NT2/D1 (cell line): ENCODE data around the gene TBC1D17.

ENCODE experiments used
- DNase-seq: peaks from one replicate; pipeline ENCODE4 v3.0.0-alpha.2; 2011; ENCODE audit warnings: low read depth, low spot score
- H3K27me3 ChIP-seq: 2 replicates; pipeline ENCODE4 v1.6.0; 2011; ENCODE audit warnings: mild to moderate bottlenecking; ENCODE audit not compliant: insufficient read length, insufficient read depth
- H3K36me3 ChIP-seq: 2 replicates; pipeline ENCODE4 v1.6.1; 2011; ENCODE audit warnings: mild to moderate bottlenecking, low read length, mixed read lengths; ENCODE audit not compliant: insufficient read depth, insufficient read length
- H3K4me1 ChIP-seq: 2 replicates; pipeline ENCODE4 v1.5.1; 2011; ENCODE audit not compliant: insufficient read depth, insufficient read length
- H3K4me3 ChIP-seq: 2 replicates; pipeline ENCODE4 v1.5.1; 2011; ENCODE audit warnings: low read depth; ENCODE audit not compliant: insufficient read length
- H3K9ac ChIP-seq: 2 replicates; pipeline ENCODE4 v1.6.0; 2011; ENCODE audit warnings: low read depth; ENCODE audit not compliant: insufficient read length
- H3K9me3 ChIP-seq: 2 replicates; pipeline ENCODE4 v1.5.1; 2011; ENCODE audit warnings: mild to moderate bottlenecking, low read length; ENCODE audit not compliant: insufficient read depth
- SUZ12 ChIP-seq: IDR thresholded peaks from 2 replicates; pipeline ENCODE4 v1.6.1; 2011; ENCODE audit not compliant: insufficient read length, insufficient read depth; ENCODE audit errors: extremely low read depth
- YY1 ChIP-seq: IDR thresholded peaks from 2 replicates; pipeline ENCODE4 v1.6.1; 2011; ENCODE audit not compliant: insufficient read length, insufficient read depth
- ZNF274 ChIP-seq: IDR thresholded peaks from 2 replicates; pipeline ENCODE4 v1.6.1; 2011; ENCODE audit warnings: mild to moderate bottlenecking, low read depth, low read length

The TBC1D17 gene

DNA sequence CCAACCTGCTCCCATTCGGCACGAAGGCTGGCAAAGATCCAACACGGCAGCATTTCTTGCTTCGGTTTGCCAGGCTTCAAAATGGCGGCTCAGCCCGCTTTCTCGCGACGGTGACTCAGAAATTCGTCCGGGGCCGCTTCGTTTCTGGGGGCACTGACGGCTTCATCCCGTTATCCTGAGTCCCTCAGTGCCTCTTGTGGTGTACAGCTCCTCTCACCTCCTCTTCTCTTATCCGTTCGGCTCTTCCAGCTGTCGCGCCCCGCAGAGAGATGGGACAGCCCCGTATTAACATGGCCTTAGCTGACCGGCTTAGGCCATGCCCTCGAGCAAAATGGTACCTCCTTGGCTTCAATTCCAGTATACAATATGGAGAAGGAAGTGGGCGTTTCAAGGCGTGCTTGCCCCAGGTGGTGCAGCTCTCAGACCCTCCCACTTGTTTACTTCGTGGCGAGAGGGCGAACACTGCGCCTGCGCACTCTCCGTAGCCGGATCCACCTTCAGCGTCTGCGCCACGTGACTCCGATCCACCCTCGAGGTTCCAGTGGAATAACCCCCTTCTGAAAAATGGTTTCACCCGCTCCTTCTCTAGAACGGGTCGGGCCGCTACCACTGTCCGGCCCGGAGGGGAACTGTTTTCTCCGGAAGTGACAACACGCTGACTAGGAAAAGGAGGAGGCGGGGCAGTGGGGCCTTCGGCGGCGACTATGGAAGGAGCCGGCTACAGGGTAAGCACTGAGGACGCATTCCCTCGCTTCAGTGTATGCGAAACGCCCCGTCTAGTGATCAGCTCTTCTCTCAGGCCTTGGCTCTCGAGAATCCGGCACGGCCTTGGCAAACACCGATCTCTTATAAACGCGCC is at the start of gene TBC1D17, which contains the start of gene AKT1S1:
Gene TBC1D17 (plus strand): TSS at position 683 of the 859 bp plus-strand sequence. CDS start 22 bp downstream, at position 705.
Gene AKT1S1 (minus strand): TSS at position 336 of the 859 bp plus-strand sequence. CDS start 4,060 bp downstream, outside the sequence.
- peaks cover 66% of the 10 kb centered on the region for H3K36me3 ChIP-seq
- H3K9ac ChIP-seq = peak within 1 kb of the TSS; percentile 96
- H3K27me3 ChIP-seq = no peaks in the 10 kb centered on the region
- DNase-seq = peak; percentile 96
- H3K9me3 ChIP-seq = no peaks in the 10 kb centered on the region
- no peak for TF ChIP-seq ZNF274
- TF ChIP-seq SUZ12 = no peak
- peak; percentile 92 for TF ChIP-seq YY1
- H3K4me3 ChIP-seq = peak within 1 kb of the TSS; percentile 94
- peaks cover 15% of the 10 kb centered on the region for H3K4me1 ChIP-seq

DNA sequence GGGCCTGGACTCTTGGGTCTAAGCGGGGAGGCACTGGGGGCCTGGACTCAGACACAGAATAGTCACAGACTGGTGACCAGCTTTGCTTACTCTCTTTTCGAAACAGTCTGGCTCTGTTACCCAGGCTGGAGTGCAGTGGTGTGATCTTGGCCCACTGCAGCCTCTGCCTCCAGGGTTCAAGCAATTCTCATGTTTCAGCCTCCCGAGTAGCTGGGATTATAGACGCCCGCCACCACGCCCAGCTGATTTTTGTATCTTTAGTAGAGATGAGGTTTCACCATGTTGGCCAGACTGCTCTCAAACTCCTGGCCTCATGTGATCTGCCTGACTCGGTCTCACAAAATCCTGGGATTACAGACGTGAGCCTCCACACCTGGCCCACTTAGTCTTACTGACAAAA is 48.3 kb upstream of the TBC1D17 start:
- Histone ChIP-seq H3K9me3 (no peaks in the 10 kb centered on the region), H3K9ac (no peak overlapping the region), H3K4me1 (no peaks in the 10 kb centered on the region), H3K4me3 (no peak overlapping the region), H3K36me3 (peaks cover 57% of the 10 kb centered on the region), H3K27me3 (no peaks in the 10 kb centered on the region)
- TF ChIP-seq SUZ12 = no peak
- TF ChIP-seq ZNF274 = no peak
- TF ChIP-seq YY1 = no peak
- DNase-seq = no peak

DNA sequence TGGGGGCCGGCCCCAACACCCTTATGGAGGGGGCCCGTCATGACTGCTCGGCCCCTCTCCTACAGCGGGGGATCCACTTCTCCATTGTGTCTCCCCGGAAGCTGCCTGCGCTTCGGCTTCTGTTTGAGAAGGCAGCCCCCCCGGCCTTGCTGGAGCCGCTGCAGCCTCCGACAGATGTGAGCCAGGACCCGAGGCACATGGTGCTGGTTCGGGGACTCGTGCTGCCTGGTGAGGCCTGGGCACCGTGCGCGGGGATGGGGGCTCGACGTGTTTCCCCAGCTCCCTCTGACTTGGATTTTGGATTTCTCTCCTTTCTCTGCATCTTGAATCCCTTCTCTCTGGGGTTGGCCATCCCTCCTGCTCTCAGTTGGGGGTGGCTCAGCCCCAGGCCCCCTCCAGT is 47.8 kb upstream of the TBC1D17 start:
- Histone ChIP-seq H3K9me3 (no peaks in the 10 kb centered on the region), H3K9ac (no peak overlapping the region), H3K4me1 (no peaks in the 10 kb centered on the region), H3K36me3 (peaks cover 63% of the 10 kb centered on the region), H3K27me3 (no peaks in the 10 kb centered on the region), H3K4me3 (no peak overlapping the region)
- no peak for DNase-seq
- TF ChIP-seq SUZ12 = no peak
- no peak for TF ChIP-seq ZNF274
- TF ChIP-seq YY1 = no peak

DNA sequence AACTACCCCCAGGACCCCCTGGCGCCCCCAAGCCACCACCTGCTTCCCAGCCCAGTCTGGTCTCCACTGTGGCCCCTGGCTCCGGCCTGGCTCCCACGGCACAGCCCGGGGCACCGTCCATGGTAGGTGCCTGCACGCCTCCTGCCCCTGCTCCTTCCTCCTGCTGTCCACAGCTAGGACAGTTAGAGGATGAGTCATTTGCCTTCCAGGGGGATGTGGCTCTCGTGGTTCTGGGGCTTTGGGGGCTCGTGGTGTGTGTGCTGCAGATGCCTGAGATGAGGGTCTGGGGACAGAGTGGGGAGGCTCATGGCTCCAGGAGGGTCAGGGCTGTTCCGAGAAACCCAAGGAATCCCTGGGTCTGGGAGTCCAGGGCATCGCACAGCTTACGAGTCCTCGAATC is 46.7 kb upstream of the TBC1D17 start:
- Histone ChIP-seq H3K9me3 (no peaks in the 10 kb centered on the region), H3K4me3 (no peak overlapping the region), H3K9ac (no peak overlapping the region), H3K4me1 (no peaks in the 10 kb centered on the region), H3K27me3 (no peaks in the 10 kb centered on the region), H3K36me3 (peaks cover 72% of the 10 kb centered on the region)
- DNase-seq = no peak
- TF ChIP-seq ZNF274 (no peak), YY1 (no peak), SUZ12 (no peak)

DNA sequence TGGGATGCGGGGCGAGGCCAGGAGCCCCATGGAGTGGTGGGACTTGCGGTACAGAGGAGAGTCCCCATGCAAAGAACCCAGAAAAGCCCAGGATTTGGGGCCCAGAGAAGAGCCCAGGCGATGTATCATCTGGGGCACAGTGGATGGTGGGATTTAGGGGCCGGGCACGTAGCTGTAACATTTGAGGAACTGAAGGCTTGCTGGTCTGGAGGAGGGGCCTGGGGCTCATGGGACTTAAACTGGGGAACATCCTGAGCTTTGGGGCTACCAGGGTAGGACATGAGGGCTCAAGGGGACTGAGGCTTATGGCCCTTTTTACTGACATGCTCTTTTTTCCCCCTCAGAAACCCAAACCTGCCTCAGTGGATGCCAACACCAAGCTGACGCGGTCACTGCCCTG is 45.9 kb upstream of the TBC1D17 start:
- no peaks in the 10 kb centered on the region for H3K4me1 ChIP-seq
- peaks cover 81% of the 10 kb centered on the region for H3K36me3 ChIP-seq
- TF ChIP-seq YY1 (no peak), SUZ12 (no peak), ZNF274 (no peak)
- DNase-seq = no peak
- no peaks in the 10 kb centered on the region for H3K27me3 ChIP-seq
- H3K9ac ChIP-seq = no peak overlapping the region
- no peaks in the 10 kb centered on the region for H3K9me3 ChIP-seq
- H3K4me3 ChIP-seq = no peak overlapping the region

DNA sequence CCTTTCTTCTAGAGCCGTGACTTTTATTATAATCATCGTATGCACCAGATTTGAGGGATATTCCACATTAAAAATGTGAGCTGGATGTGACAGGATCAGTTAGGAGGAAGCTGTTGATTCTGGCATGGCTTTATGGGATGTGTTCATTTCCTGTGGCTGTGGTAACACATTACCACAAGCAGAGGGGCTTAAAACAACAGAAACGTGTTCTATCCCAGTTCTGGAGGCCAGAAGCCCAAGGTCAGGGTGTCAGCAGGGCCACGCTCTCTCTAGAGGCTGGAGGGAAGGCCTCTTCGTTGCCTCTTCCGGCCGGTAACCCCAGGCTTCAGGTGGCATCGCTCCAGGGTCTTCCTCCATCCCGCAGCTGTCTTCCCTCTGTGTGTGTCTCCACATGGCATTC is 44.9 kb upstream of the TBC1D17 start:
- no peak for DNase-seq
- H3K27me3 ChIP-seq = no peaks in the 10 kb centered on the region
- H3K4me3 ChIP-seq = no peak overlapping the region
- H3K9me3 ChIP-seq = no peaks in the 10 kb centered on the region
- no peak overlapping the region for H3K9ac ChIP-seq
- no peak for TF ChIP-seq SUZ12
- TF ChIP-seq ZNF274 = no peak
- no peak for TF ChIP-seq YY1
- H3K36me3 ChIP-seq = peaks cover 81% of the 10 kb centered on the region
- peaks cover 4% of the 10 kb centered on the region for H3K4me1 ChIP-seq

DNA sequence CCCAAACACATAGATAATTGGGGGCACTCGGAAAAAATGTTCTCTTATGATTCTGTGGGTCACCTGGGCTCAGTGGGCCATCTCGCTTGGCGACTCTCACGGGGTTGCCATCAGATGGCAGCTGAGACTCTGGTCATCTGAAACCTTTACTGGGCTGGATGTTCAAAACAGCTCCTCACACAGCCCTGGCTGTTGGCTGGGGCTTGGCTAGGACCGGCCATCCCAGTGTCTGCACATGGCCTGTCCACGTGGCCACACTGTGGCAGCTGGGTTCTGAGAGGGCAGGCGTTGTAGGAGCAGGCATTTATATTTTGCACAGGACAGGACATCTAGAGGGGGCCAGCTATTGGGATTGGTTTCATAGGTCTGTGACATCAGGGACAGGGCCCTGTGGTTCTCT is 43.9 kb upstream of the TBC1D17 start:
- no peak for DNase-seq
- no peaks in the 10 kb centered on the region for H3K9me3 ChIP-seq
- H3K9ac ChIP-seq = no peak overlapping the region
- H3K4me3 ChIP-seq = no peak overlapping the region
- H3K27me3 ChIP-seq = no peaks in the 10 kb centered on the region
- peaks cover 4% of the 10 kb centered on the region for H3K4me1 ChIP-seq
- TF ChIP-seq SUZ12 (no peak), YY1 (no peak), ZNF274 (no peak)
- peaks cover 87% of the 10 kb centered on the region for H3K36me3 ChIP-seq
